ENCODE results near the gene TLE1. TPM values are rescaled to one million over a fixed set of nuclear protein-coding genes. Genes with fewer than 3 reads are reported as not detected.

TLE1 gene
- total RNA-seq, 1 experiment from 2014 or later = 21.9 TPM

DNA sequence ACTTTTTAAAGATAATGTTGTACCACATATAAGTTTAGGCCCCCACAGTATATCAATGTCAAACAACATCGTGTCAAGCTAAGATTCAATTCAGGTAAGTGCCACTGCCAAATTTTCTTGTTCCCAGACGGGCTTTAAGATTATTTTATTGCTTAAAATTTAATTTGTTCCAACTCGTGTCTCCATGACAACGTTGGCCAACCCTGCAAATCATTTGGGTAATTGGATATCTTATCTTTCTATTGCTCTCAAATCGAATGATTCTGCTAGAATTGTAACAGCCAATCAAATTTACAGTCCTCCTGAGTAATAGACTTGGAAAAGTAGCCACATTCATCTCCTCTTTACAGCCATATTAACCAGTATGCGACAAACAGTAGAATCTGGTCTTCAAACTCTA lies 19.5 kb downstream of the TLE1 start:
- TF ChIP-seq, protein P1, sequence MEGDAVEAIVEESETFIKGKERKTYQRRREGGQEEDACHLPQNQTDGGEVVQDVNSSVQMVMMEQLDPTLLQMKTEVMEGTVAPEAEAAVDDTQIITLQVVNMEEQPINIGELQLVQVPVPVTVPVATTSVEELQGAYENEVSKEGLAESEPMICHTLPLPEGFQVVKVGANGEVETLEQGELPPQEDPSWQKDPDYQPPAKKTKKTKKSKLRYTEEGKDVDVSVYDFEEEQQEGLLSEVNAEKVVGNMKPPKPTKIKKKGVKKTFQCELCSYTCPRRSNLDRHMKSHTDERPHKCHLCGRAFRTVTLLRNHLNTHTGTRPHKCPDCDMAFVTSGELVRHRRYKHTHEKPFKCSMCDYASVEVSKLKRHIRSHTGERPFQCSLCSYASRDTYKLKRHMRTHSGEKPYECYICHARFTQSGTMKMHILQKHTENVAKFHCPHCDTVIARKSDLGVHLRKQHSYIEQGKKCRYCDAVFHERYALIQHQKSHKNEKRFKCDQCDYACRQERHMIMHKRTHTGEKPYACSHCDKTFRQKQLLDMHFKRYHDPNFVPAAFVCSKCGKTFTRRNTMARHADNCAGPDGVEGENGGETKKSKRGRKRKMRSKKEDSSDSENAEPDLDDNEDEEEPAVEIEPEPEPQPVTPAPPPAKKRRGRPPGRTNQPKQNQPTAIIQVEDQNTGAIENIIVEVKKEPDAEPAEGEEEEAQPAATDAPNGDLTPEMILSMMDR (IDR thresholded peaks at IDR 0.05; ENCODE audit: unreplicated experiment) = no peak
- no peaks in the 10 kb centered on the region for H3K27me3 Mint-ChIP-seq (ENCODE audit: insufficient read depth, unreplicated experiment)
- peaks cover 57% of the 10 kb centered on the region for H3K36me3 Mint-ChIP-seq (ENCODE audit: insufficient read depth, unreplicated experiment)
- BruUV-seq (replicated peaks) = no TSS peak
- H3K27ac Mint-ChIP-seq (ENCODE audit: low read depth, unreplicated experiment) = no peak overlapping the region
- ChIA-PET CTCF (interaction anchor here (1.0 kb wide), 1 partner anchor 18 kb away, joined by 4 read pairs; no protein-coding TSS in a partner anchor), POLR2A (interaction anchor here (2.0 kb wide), 1 partner anchor 20 kb away, joined by 5 read pairs; the partner anchor contains the start of gene TLE1)
- intact Hi-C loops (cut with micrococcal nuclease) = no loop called here
- H3K4me3 Mint-ChIP-seq (ENCODE audit: unreplicated experiment) = no peak overlapping the region
- no peak for DNase-seq (ENCODE audit: unreplicated experiment)
- H3K4me1 Mint-ChIP-seq (ENCODE audit: insufficient read depth, unreplicated experiment) = peaks cover 5% of the 10 kb centered on the region
- no peaks in the 10 kb centered on the region for H3K9me3 Mint-ChIP-seq (ENCODE audit: unreplicated experiment)

DNA sequence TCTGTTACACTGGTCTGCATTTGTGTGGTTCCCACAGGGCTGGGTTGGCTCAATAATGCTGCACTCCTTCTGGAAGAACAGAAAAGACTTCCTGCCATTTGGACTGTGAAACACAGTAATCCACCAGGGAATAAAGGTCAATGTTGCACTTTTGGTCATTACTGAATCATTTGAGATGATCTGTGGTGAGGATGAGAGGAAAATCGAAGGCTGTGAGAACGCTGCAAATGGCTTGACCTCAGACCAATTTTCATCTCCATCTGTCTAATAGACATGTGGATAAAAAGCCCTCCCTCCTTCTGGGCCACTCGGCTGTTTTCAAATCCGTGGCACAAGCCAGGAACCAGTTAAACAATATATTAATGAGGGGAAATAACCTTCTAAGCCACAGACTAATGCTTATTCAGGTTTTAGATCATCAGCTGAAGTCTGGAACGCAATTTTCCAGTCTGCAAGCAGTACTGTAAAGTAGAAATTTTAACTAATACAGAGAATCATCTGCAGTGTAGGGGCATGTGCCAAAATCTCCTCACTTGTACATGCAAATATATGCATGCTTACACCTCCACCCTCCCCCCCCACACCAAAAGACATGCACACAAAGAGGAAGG lies 20.2 kb downstream of the TLE1 start:
- Mint-ChIP-seq H3K27ac (ENCODE audit: low read depth, unreplicated experiment) (no peak overlapping the region), H3K4me1 (ENCODE audit: insufficient read depth, unreplicated experiment) (peaks cover 5% of the 10 kb centered on the region), H3K27me3 (ENCODE audit: insufficient read depth, unreplicated experiment) (no peaks in the 10 kb centered on the region), H3K4me3 (ENCODE audit: unreplicated experiment) (no peak overlapping the region), H3K9me3 (ENCODE audit: unreplicated experiment) (no peaks in the 10 kb centered on the region), H3K36me3 (ENCODE audit: insufficient read depth, unreplicated experiment) (peaks cover 59% of the 10 kb centered on the region)
- no peak for DNase-seq (ENCODE audit: unreplicated experiment)
- TF ChIP-seq, protein P1 (IDR thresholded peaks at IDR 0.05; ENCODE audit: unreplicated experiment) = no peak
- ChIA-PET CTCF (no interaction called here), POLR2A (interaction anchor here (2.0 kb wide), 1 partner anchor 21 kb away, joined by 5 read pairs; the partner anchor contains the start of gene TLE1)
- intact Hi-C loops (cut with micrococcal nuclease) = no loop called here
- no TSS peak for BruUV-seq (replicated peaks)

GRCh38 chr9:81666123-81666522 lies 23.2 kb downstream of the TLE1 start:
- Mint-ChIP-seq H3K36me3 (ENCODE audit: insufficient read depth, unreplicated experiment) (peaks cover 40% of the 10 kb centered on the region), H3K27me3 (ENCODE audit: insufficient read depth, unreplicated experiment) (no peaks in the 10 kb centered on the region), H3K4me3 (ENCODE audit: unreplicated experiment) (no peak overlapping the region), H3K9me3 (ENCODE audit: unreplicated experiment) (no peaks in the 10 kb centered on the region), H3K27ac (ENCODE audit: low read depth, unreplicated experiment) (no peak overlapping the region), H3K4me1 (ENCODE audit: insufficient read depth, unreplicated experiment) (peaks cover 5% of the 10 kb centered on the region)
- POLR2A ChIA-PET = interaction anchor here (1.0 to 2.2 kb wide), 4 partner anchors 20 to 144 kb away, joined by 4 to 7 read pairs (median 5); partner anchors contain the start of gene TLE1
- BruUV-seq (replicated peaks) = no TSS peak
- TF ChIP-seq, protein P1 (IDR thresholded peaks at IDR 0.05; ENCODE audit: unreplicated experiment) = no peak
- peak; percentile 77 for DNase-seq (ENCODE audit: unreplicated experiment)
- intact Hi-C loops (cut with micrococcal nuclease) = no loop called here
- CTCF ChIA-PET = interaction anchor here (0.6 to 1.3 kb wide), 2 partner anchors 144 to 562 kb away, joined by 3 to 5 read pairs; no protein-coding TSS in a partner anchor

DNA sequence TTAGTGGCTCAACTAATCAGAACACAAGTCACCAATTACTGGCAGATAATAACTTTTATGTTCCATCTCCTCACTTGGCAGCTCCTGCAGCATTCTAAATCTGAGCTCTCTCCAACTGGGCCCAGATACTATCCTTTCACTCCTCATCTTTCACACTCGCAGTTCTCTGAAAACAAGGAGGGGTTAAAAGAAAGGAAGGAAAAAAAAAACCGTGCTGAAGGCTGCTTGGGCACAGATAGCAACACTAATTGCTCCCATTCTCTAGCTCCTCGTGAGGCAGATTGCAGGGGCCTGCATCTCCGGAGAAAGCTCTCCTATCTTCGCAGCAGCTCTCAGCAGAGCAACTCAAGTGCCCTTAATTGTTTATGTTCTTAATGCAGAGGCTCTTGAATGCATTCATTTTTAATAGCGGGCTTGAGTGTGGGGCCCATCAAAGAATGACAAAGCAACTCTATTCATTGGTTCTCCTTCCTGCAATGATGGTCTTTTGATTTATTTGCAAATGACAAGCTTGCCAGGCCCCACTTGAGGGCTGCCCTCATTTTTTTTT lies 23.9 kb downstream of the TLE1 start:
- Mint-ChIP-seq H3K27me3 (ENCODE audit: insufficient read depth, unreplicated experiment) (no peaks in the 10 kb centered on the region), H3K4me3 (ENCODE audit: unreplicated experiment) (no peak overlapping the region), H3K27ac (ENCODE audit: low read depth, unreplicated experiment) (no peak overlapping the region), H3K4me1 (ENCODE audit: insufficient read depth, unreplicated experiment) (peaks cover 5% of the 10 kb centered on the region), H3K9me3 (ENCODE audit: unreplicated experiment) (no peaks in the 10 kb centered on the region), H3K36me3 (ENCODE audit: insufficient read depth, unreplicated experiment) (peaks cover 35% of the 10 kb centered on the region)
- DNase-seq (ENCODE audit: unreplicated experiment) = no peak
- intact Hi-C loops (cut with micrococcal nuclease) = no loop called here
- TF ChIP-seq, protein P1 (IDR thresholded peaks at IDR 0.05; ENCODE audit: unreplicated experiment) = no peak
- ChIA-PET POLR2A (interaction anchor here (1.2 to 2.2 kb wide), 3 partner anchors 20 to 28 kb away, joined by 4 to 7 read pairs (median 5); partner anchors contain the start of gene TLE1), CTCF (interaction anchor here (1.3 kb wide), 1 partner anchor 143 kb away, joined by 5 read pairs; no protein-coding TSS in a partner anchor)
- BruUV-seq (replicated peaks) = no TSS peak

Measured in MCF 10A (cell line).